Measurements from ENCODE around the gene SMPD4. TPM values are rescaled to one million over a fixed set of nuclear protein-coding genes. Genes with fewer than 3 reads are reported as not detected.
"Not testable (repeated sequence)": the region's sequence is repeated elsewhere in the genome, so short reads cannot be mapped to it uniquely, and the experiment has no call there.

The SMPD4 gene
- total RNA-seq, 1 experiment from 2014 or later = 95.8 TPM

DNA sequence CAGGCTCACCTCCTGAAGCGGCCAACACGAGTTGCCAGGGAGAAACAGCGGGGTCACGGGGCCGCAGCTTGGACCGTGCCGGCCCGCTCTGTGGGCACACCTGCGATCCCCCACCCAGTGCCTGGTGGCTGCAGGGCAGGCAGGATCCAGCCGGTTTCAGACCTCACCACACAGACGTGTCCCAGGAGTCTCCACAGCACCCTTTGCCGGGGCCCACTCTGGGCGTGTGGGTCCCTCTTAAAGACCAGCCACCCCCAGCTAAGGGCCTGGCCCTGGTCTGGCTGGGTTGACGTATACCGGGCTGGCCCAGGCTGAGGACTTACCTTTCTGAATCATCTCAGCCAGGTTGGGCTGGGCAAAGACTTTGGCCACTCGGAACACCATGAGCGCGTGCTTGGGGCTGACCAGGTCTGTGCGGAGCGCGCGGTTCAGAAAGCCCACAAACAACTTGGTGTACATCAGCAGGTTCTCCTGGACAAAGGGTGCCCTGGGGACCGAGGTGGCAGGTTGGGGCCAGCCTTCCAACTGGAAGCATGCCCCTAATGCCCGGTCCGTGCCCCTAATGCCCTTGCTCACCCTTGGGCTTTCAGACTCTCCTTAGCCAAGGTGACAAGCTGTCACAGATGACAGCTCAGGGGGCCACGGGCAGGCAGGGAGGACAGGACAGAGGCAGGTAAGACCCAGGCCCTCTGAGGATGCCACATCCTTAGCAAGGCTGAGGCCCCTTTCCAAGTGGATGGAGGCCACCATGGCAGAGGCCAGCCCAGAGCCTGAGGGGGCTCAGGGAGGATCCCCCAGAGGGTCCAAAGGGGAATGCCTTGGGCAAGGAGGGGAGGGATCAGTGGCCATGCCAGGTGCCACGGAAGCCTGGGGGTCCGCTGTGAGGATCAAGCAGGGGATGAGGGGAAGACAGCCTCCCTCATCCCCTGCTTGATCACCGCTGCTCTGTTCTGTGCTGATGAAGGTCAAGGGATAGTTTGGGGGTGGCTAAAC lies 26.3 kb downstream of the SMPD4 start (continued):
- no peak for TF ChIP-seq PRDM15 (CRISPR knock-in tag; IDR thresholded peaks at IDR 0.05)
- no peak for TF ChIP-seq GTF2I (CRISPR knock-in tag; conservative IDR thresholded peaks at IDR 0.05)
- no peak for TF ChIP-seq PREB (CRISPR knock-in tag; IDR thresholded peaks at IDR 0.05; ENCODE audit: borderline replicate concordance)
- no peak for TF ChIP-seq CREB1 (CRISPR knock-in tag; IDR thresholded peaks at IDR 0.05)
- TF ChIP-seq NR3C1 (CRISPR knock-in tag; conservative IDR thresholded peaks at IDR 0.05; ENCODE audit: low read depth) = no peak
- no peak for TF ChIP-seq JUN (CRISPR knock-in tag; IDR thresholded peaks at IDR 0.05)
- TF ChIP-seq ATF3 (CRISPR knock-in tag; conservative IDR thresholded peaks at IDR 0.05) = no peak
- TF ChIP-seq, protein P1, sequence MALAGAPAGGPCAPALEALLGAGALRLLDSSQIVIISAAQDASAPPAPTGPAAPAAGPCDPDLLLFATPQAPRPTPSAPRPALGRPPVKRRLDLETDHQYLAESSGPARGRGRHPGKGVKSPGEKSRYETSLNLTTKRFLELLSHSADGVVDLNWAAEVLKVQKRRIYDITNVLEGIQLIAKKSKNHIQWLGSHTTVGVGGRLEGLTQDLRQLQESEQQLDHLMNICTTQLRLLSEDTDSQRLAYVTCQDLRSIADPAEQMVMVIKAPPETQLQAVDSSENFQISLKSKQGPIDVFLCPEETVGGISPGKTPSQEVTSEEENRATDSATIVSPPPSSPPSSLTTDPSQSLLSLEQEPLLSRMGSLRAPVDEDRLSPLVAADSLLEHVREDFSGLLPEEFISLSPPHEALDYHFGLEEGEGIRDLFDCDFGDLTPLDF (CRISPR knock-in tag; IDR thresholded peaks at IDR 0.05) = no peak
- no peak for TF ChIP-seq NFYB (CRISPR knock-in tag; conservative IDR thresholded peaks at IDR 0.05; ENCODE audit: low read depth)
- TF ChIP-seq ZNF425 (CRISPR knock-in tag; conservative IDR thresholded peaks at IDR 0.05) = no peak
- TF ChIP-seq, protein P2, sequence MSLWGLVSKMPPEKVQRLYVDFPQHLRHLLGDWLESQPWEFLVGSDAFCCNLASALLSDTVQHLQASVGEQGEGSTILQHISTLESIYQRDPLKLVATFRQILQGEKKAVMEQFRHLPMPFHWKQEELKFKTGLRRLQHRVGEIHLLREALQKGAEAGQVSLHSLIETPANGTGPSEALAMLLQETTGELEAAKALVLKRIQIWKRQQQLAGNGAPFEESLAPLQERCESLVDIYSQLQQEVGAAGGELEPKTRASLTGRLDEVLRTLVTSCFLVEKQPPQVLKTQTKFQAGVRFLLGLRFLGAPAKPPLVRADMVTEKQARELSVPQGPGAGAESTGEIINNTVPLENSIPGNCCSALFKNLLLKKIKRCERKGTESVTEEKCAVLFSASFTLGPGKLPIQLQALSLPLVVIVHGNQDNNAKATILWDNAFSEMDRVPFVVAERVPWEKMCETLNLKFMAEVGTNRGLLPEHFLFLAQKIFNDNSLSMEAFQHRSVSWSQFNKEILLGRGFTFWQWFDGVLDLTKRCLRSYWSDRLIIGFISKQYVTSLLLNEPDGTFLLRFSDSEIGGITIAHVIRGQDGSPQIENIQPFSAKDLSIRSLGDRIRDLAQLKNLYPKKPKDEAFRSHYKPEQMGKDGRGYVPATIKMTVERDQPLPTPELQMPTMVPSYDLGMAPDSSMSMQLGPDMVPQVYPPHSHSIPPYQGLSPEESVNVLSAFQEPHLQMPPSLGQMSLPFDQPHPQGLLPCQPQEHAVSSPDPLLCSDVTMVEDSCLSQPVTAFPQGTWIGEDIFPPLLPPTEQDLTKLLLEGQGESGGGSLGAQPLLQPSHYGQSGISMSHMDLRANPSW (CRISPR knock-in tag; conservative IDR thresholded peaks at IDR 0.05; ENCODE audit: low read depth) = no peak
- TF ChIP-seq, protein P3, sequence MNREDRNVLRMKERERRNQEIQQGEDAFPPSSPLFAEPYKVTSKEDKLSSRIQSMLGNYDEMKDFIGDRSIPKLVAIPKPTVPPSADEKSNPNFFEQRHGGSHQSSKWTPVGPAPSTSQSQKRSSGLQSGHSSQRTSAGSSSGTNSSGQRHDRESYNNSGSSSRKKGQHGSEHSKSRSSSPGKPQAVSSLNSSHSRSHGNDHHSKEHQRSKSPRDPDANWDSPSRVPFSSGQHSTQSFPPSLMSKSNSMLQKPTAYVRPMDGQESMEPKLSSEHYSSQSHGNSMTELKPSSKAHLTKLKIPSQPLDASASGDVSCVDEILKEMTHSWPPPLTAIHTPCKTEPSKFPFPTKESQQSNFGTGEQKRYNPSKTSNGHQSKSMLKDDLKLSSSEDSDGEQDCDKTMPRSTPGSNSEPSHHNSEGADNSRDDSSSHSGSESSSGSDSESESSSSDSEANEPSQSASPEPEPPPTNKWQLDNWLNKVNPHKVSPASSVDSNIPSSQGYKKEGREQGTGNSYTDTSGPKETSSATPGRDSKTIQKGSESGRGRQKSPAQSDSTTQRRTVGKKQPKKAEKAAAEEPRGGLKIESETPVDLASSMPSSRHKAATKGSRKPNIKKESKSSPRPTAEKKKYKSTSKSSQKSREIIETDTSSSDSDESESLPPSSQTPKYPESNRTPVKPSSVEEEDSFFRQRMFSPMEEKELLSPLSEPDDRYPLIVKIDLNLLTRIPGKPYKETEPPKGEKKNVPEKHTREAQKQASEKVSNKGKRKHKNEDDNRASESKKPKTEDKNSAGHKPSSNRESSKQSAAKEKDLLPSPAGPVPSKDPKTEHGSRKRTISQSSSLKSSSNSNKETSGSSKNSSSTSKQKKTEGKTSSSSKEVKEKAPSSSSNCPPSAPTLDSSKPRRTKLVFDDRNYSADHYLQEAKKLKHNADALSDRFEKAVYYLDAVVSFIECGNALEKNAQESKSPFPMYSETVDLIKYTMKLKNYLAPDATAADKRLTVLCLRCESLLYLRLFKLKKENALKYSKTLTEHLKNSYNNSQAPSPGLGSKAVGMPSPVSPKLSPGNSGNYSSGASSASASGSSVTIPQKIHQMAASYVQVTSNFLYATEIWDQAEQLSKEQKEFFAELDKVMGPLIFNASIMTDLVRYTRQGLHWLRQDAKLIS (CRISPR knock-in tag; IDR thresholded peaks at IDR 0.05; ENCODE audit: borderline replicate concordance) = no peak
- TF ChIP-seq, protein P4, sequence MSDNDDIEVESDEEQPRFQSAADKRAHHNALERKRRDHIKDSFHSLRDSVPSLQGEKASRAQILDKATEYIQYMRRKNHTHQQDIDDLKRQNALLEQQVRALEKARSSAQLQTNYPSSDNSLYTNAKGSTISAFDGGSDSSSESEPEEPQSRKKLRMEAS (CRISPR knock-in tag; IDR thresholded peaks at IDR 0.05) = no peak
- TF ChIP-seq NFE2L1 (CRISPR knock-in tag; IDR thresholded peaks at IDR 0.05) = no peak
- TF ChIP-seq TEAD1 (CRISPR knock-in tag; IDR thresholded peaks at IDR 0.05) = no peak

DNA sequence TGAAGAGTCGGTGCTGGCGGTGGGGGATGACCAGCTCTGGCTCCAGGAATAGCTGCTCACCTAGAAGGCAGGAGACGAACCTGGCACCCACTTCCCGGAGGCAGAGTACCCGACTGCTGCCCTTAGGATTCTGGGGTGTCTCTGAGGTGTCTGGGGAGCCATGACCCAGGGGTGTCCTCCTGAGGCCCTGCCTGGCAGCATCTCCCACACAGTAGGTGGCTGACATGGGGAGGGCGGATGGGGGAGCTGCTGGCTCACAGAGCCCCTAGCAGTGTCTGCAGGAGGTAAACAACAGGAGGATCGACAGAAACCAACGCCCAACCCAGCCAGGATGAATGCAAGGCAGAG lies 27.0 kb downstream of the SMPD4 start:
- H3K4me1 Mint-ChIP-seq; H3K9me3 Mint-ChIP-seq; DNase-seq (ENCODE audit: low spot score); H3K4me3 Mint-ChIP-seq; H3K27me3 Mint-ChIP-seq (ENCODE audit: low read depth); POLR2A ChIA-PET; ATAC-seq; H3K27ac Mint-ChIP-seq; CTCF ChIA-PET: not testable (repeated sequence)
- peaks cover 17% of the 10 kb centered on the region for H3K36me3 Mint-ChIP-seq

DNA sequence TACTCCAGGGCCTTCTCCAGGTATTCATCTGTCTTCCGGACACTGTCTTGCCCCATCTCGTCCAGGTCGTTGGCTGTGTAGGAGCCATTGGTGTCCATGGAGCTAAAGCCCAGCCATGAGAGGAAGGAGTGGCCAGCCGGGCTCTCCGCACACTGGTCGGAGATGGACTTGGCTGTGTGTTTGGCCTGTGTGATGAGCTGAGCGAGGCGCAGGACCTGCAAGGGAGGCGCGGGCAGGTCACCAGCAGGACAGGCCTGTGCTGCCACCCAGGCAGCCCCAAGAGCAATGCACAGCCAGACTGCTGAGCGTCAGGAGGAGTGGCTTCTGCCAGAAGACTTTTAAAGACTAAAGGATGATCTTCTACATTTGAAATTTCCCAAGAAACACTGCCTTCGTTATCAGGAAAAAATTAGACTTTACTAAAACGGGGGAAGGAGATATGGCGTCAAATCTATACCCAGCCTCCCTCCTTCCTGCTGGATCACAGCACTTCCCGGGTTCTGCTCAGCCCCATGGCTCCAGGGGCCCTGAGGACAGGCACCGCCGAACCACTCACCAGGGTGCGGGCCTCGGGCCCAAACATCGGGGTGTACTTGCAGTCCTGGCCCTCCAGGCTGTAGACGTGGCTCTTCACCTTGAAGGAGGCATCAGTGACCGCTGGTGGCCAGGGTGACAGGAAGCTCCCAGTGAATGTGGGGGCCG lies 27.5 kb downstream of the SMPD4 start:
- POLR2A ChIA-PET; H3K4me3 Mint-ChIP-seq; DNase-seq (ENCODE audit: low spot score); ATAC-seq; H3K27me3 Mint-ChIP-seq (ENCODE audit: low read depth); H3K9me3 Mint-ChIP-seq; CTCF ChIA-PET; H3K27ac Mint-ChIP-seq; H3K4me1 Mint-ChIP-seq: not testable (repeated sequence)
- peaks cover 17% of the 10 kb centered on the region for H3K36me3 Mint-ChIP-seq

All from WTC11 (cell line).